Natural killer cell (primary cell): ENCODE data around the gene RLBP1. TPM values are rescaled to one million over a fixed set of nuclear protein-coding genes. Genes with fewer than 3 reads are reported as not detected.

ENCODE experiments used
- ATAC-seq, 3 donors: fragments of 150-1000 bp in 2 of 3; fragments of 200-7000 bp in 1 of 3; cut with Tn5 transposase; 1 replicate in 1 of 3; 2 replicates in 2 of 3; pipeline ENCODE4 v1.10.0; 2021; ENCODE audit warnings: mild to moderate bottlenecking in 2 of 3, moderate library complexity in 2 of 3
- DNase-seq, 2 donors: peaks; one replicate each; pipeline versions ENCODE4 v3.0.0 to v3.0.0-alpha.2; 2013 to 2021; ENCODE audit warnings: mixed read lengths in 1 of 2
- H3K27ac ChIP-seq: one replicate; pipeline ENCODE4 v1.5.1; 2013; ENCODE audit warnings: mild to moderate bottlenecking, low read length
- H3K27me3 ChIP-seq: one replicate; pipeline ENCODE4 v1.6.1; 2013; ENCODE audit warnings: low read length; ENCODE audit not compliant: control insufficient read depth, insufficient read depth
- H3K36me3 ChIP-seq: one replicate; pipeline ENCODE4 v1.6.1; 2013; ENCODE audit warnings: low read length; ENCODE audit not compliant: control insufficient read depth, insufficient read depth
- H3K4me1 ChIP-seq: one replicate; pipeline ENCODE4 v1.6.1; 2013; ENCODE audit warnings: low read length; ENCODE audit not compliant: control insufficient read depth, insufficient read depth
- H3K4me3 ChIP-seq: one replicate; pipeline ENCODE4 v1.5.1; 2013; ENCODE audit warnings: low read length
- H3K9me3 ChIP-seq: one replicate; pipeline ENCODE4 v1.6.1; 2013; ENCODE audit warnings: low read length; ENCODE audit not compliant: control insufficient read depth, insufficient read depth
- H3K27ac Mint-ChIP-seq, 2 donors: one replicate each; pipeline ENCODE4 v1.8.0; 2022; ENCODE audit warnings: mild to moderate bottlenecking in 2 of 2, mixed read lengths in 2 of 2, moderate library complexity in 1 of 2
- H3K27me3 Mint-ChIP-seq, 2 donors: one replicate each; pipeline ENCODE4 v1.8.0; 2022; ENCODE audit warnings: low read depth in 2 of 2, mixed read lengths in 2 of 2
- H3K36me3 Mint-ChIP-seq: one replicate; pipeline ENCODE4 v1.8.0; 2022; ENCODE audit warnings: mixed read lengths
- H3K4me1 Mint-ChIP-seq, 2 donors: one replicate each; pipeline ENCODE4 v1.8.0; 2022; ENCODE audit warnings: mixed read lengths in 2 of 2
- H3K4me3 Mint-ChIP-seq: one replicate; pipeline ENCODE4 v1.8.0; 2022; ENCODE audit warnings: mild to moderate bottlenecking, moderate library complexity, mixed read lengths
- H3K9me3 Mint-ChIP-seq, 2 donors: one replicate each; pipeline ENCODE4 v1.8.0; 2022; ENCODE audit warnings: mixed read lengths in 2 of 2
- CTCF ChIP-seq: fragments of 200-600 bp; IDR thresholded peaks from one replicate; pipeline ENCODE4 v1.8.0; 2022; ENCODE audit warnings: antibody characterized with exemption
- WGBS: methylation state at CpG from one replicate; pipeline ENCODE4 v1.1.7; 2013; ENCODE audit warnings: missing lambda C conversion rate; ENCODE audit not compliant: insufficient coverage; 5-methylcytosine and 5-hydroxymethylcytosine counted together
- intact Hi-C: fragments of 100-400 bp; cut with micrococcal nuclease; formaldehyde crosslinking; loops from one replicate; pipeline ENCODE4 v1.14.2; 2022
- total RNA-seq, 4 donors: library from RNA; stranded (reverse); fragments of 120-200 nt in 1 of 4; gene quantifications; one replicate each; pipeline versions ENCODE4 v1.2.3 to v1.2.4, GENCODE V29; 2013 to 2022

Gene RLBP1
- total RNA-seq, 3 donors from 2014 or later (not counting 1 experiment from before 2014, with no cell fraction given), result not detected

- no peak for ATAC-seq
Measured at GRCh38 chr15:89170364-89170763, 51.0 kb downstream of the RLBP1 start.

GRCh38 chr15:89168316-89168833 is 53.0 kb downstream of the RLBP1 start:
- intact Hi-C loops, result no loop called here
- no peaks in the 10 kb centered on the region for H3K9me3 Mint-ChIP-seq
- peaks cover 28 to 39% of the 10 kb centered on the region in 2 donors for H3K4me1 Mint-ChIP-seq

More at GRCh38 chr15:89170364-89170763, 51.0 kb downstream of the RLBP1 start:
- intact Hi-C loops, result loop anchor here (10.0 kb wide), 1 partner anchor 66 kb away; no protein-coding TSS in a partner anchor
- no peaks in the 10 kb centered on the region for H3K9me3 ChIP-seq
- no peaks in the 10 kb centered on the region for H3K27me3 ChIP-seq
- WGBS, result 100% methylated on average over 3 of the region's 3 CpGs
- Mint-ChIP-seq H3K27me3 (no peaks in the 10 kb centered on the region), H3K4me3 (no peak overlapping the region), H3K36me3 (peaks cover 7% of the 10 kb centered on the region), H3K27ac (peak overlapping the region; percentile 36 to 63), H3K4me1 (peaks cover 29 to 32% of the 10 kb centered on the region in 2 donors), H3K9me3 (no peaks in the 10 kb centered on the region)
- DNase-seq, result no peak
- no peak overlapping the region for H3K4me3 ChIP-seq
- TF ChIP-seq CTCF, result no peak
- peaks cover 20% of the 10 kb centered on the region for H3K4me1 ChIP-seq
- no peak overlapping the region for H3K27ac ChIP-seq
- H3K36me3 ChIP-seq, result peaks cover 16% of the 10 kb centered on the region

GRCh38 chr15:89167267-89168176 is 53.9 kb downstream of the RLBP1 start:
- ATAC-seq, result peak in 2 of 3 donors; percentile 3 to 48
- intact Hi-C loops, result no loop called here
- Mint-ChIP-seq H3K4me1 (peaks cover 37 to 46% of the 10 kb centered on the region in 2 donors), H3K27ac (peak overlapping the region; percentile 58 to 81), H3K4me3 (no peak overlapping the region), H3K9me3 (no peaks in the 10 kb centered on the region), H3K27me3 (no peaks in the 10 kb centered on the region), H3K36me3 (no peaks in the 10 kb centered on the region)
- no peak overlapping the region for H3K4me3 ChIP-seq
- H3K4me1 ChIP-seq, result peaks cover 20% of the 10 kb centered on the region
- no peak overlapping the region for H3K27ac ChIP-seq
- 21% methylated on average over 7 of the region's 7 CpGs for WGBS
- H3K27me3 ChIP-seq, result no peaks in the 10 kb centered on the region
- H3K9me3 ChIP-seq, result no peaks in the 10 kb centered on the region
- H3K36me3 ChIP-seq, result peaks cover 11% of the 10 kb centered on the region
- no peak for TF ChIP-seq CTCF
- DNase-seq, result no peak

More at GRCh38 chr15:89168316-89168833, 53.0 kb downstream of the RLBP1 start:
- Mint-ChIP-seq H3K27me3 (no peaks in the 10 kb centered on the region), H3K27ac (peak overlapping the region; percentile 58 to 81), H3K36me3 (no peaks in the 10 kb centered on the region), H3K4me3 (no peak overlapping the region)
- ATAC-seq, result no peak
- H3K27ac ChIP-seq, result no peak overlapping the region
- H3K36me3 ChIP-seq, result peaks cover 13% of the 10 kb centered on the region
- peaks cover 20% of the 10 kb centered on the region for H3K4me1 ChIP-seq
- H3K4me3 ChIP-seq, result no peak overlapping the region
- H3K27me3 ChIP-seq, result no peaks in the 10 kb centered on the region
- TF ChIP-seq CTCF, result no peak
- no peaks in the 10 kb centered on the region for H3K9me3 ChIP-seq
- no peak for DNase-seq
